ENCODE data around the gene FOXD1. TPM values are rescaled to one million over a fixed set of nuclear protein-coding genes. Genes with fewer than 3 reads are reported as not detected.

The FOXD1 gene
- total RNA-seq, 4 donors from 2014 or later: not detected

DNA sequence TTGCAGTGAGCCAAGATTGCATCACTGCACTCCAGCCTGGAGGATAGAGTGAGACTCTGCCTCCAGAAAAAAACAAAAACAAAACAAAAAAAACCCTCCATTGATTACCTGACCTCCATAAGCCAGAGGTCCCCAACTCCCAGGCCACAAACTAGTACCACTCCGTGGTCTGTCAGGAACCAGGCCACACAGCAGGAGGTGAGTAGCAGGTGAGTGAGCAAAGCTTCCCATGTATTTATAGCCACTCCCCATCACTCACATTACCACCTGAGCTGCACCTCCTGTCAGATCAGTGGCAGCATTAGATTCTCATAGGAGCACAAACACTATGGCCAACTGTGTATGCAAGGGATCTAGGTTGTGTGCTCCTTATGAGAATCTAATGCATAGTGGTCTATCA is 35.9 kb upstream of the FOXD1 start:
- intact Hi-C loops (cut with DNase I; ENCODE audit: low total_unique reads): no loop called here
- Histone ChIP-seq H3K36me3 (no peaks in the 10 kb centered on the region), H3K4me3 (no peak overlapping the region), H3K4me1 (no peaks in the 10 kb centered on the region), H3K9me3 (no peaks in the 10 kb centered on the region), H3K27me3 (peaks cover 33% of the 10 kb centered on the region), H3K27ac (no peak overlapping the region)
- WGBS, 2 donors (ENCODE audit: low coverage in 1 of 2): 95% methylated on average over 1 of the region's 1 CpG; no CpG with 5 or more reads in 1 of the 2 donors
- TF ChIP-seq EP300 (IDR thresholded peaks at IDR 0.05; ENCODE audit: low read depth) (no peak), POLR2A (IDR thresholded peaks at IDR 0.05) (no peak), POLR2AphosphoS5 (IDR thresholded peaks at IDR 0.05) (no peak)
- TF ChIP-seq, protein P1, sequence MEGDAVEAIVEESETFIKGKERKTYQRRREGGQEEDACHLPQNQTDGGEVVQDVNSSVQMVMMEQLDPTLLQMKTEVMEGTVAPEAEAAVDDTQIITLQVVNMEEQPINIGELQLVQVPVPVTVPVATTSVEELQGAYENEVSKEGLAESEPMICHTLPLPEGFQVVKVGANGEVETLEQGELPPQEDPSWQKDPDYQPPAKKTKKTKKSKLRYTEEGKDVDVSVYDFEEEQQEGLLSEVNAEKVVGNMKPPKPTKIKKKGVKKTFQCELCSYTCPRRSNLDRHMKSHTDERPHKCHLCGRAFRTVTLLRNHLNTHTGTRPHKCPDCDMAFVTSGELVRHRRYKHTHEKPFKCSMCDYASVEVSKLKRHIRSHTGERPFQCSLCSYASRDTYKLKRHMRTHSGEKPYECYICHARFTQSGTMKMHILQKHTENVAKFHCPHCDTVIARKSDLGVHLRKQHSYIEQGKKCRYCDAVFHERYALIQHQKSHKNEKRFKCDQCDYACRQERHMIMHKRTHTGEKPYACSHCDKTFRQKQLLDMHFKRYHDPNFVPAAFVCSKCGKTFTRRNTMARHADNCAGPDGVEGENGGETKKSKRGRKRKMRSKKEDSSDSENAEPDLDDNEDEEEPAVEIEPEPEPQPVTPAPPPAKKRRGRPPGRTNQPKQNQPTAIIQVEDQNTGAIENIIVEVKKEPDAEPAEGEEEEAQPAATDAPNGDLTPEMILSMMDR (IDR thresholded peaks at IDR 0.05): no peak
- in situ Hi-C loops (cut with MboI; ENCODE audit: low pct_ligation_motif_present in 1 of 4, low pct_unique_long_range_greater_than_20kb in 1 of 4, low sequenced_read_pairs in 3 of 4): no loop called here
- DNase-seq: no peak

DNA sequence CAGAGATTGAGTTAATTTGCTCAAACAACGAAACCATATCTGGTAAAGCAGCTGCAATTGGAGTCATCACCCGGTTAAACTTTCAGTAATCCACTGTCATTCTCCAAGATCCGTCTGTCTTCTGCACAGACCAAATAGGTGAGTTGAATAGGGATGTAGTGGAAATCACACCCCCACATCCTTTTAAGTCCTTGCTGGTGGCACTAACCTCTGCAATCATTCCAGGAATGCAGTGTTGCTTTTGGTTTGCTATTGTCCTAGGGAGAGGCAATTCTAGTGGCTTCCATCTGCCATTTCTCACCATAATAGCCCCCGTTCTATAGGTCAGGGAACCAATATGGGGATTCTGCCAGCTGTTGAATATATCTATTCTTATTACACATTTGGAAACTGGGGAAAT is 35.1 kb upstream of the FOXD1 start:
- 88% methylated on average over 4 of the region's 4 CpGs; no CpG with 5 or more reads in 1 of the 2 donors for WGBS, 2 donors (ENCODE audit: low coverage in 1 of 2)
- Histone ChIP-seq H3K36me3 (no peaks in the 10 kb centered on the region), H3K27me3 (peaks cover 33% of the 10 kb centered on the region), H3K4me3 (no peak overlapping the region), H3K4me1 (no peaks in the 10 kb centered on the region), H3K27ac (no peak overlapping the region), H3K9me3 (no peaks in the 10 kb centered on the region)
- DNase-seq: no peak
- TF ChIP-seq POLR2AphosphoS5 (IDR thresholded peaks at IDR 0.05) (no peak), POLR2A (IDR thresholded peaks at IDR 0.05) (no peak), EP300 (IDR thresholded peaks at IDR 0.05; ENCODE audit: low read depth) (no peak)
- TF ChIP-seq, protein P1 (IDR thresholded peaks at IDR 0.05): no peak
- intact Hi-C loops (cut with DNase I; ENCODE audit: low total_unique reads) (no loop called here), in situ Hi-C loops (cut with MboI; ENCODE audit: low pct_ligation_motif_present in 1 of 4, low pct_unique_long_range_greater_than_20kb in 1 of 4, low sequenced_read_pairs in 3 of 4) (no loop called here)

DNA sequence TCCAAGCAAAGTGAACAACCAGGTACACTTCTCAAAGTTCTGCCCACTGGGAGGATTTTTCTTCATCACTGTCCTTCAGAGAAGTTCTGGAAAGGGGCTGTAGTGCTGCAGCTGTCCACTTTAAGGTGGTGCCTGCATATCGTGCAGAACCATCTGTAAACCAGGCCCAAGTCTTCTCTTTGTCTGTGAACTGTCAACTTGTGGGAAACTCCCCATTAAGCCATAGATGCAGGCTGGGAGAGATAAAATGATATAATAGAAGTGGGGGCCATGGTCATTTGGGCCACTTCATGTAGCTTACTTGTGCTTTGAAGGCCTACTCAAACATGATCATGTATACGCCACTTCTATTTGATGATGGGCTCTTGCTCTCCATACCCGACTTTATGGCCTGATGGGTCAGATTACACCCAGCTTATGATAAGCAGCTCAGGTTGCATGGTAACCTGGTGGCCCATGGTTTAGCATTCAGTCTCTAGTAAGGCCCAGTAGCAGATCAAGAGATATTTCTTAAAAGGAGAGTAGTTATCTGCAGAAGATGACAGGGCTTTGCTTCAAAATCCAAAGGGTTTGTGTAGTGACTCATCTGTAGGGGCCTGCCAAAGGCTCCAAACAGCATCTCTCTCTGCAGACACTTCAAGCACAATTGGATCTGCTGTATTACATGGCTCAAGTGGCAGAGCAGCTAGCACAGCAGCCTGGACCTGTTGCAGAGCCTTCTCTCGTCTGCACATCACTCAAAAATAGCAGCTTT is 34.0 kb upstream of the FOXD1 start:
- DNase-seq: no peak
- no peak overlapping the region for H3K4me3 ChIP-seq
- 85% methylated on average over 4 of the region's 4 CpGs; no CpG with 5 or more reads in 1 of the 2 donors for WGBS, 2 donors (ENCODE audit: low coverage in 1 of 2)

DNA sequence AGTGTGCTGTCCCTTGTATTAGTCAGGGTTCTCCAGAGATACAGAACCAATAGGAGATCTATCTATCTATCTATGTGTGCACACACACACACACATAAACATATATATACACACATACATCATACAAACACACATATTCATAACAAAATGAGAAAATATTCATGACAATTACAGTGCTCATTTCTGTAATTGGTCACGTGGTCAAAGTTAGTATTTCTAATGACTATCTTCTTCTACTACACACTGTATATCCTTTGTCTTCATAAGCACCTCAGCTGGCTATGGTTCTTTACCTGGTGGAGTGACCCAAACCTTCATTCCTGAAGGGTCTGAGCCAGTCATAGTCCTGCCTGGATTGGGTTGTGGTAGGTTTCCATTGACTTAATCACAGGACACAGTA is 31.9 kb upstream of the FOXD1 start:
- no peaks in the 10 kb centered on the region for H3K9me3 ChIP-seq
- no peaks in the 10 kb centered on the region for H3K4me1 ChIP-seq
- H3K27me3 ChIP-seq: peaks cover 17% of the 10 kb centered on the region
- TF ChIP-seq POLR2AphosphoS5 (IDR thresholded peaks at IDR 0.05) (no peak), POLR2A (IDR thresholded peaks at IDR 0.05) (no peak), EP300 (IDR thresholded peaks at IDR 0.05; ENCODE audit: low read depth) (no peak)
- TF ChIP-seq, protein P1 (IDR thresholded peaks at IDR 0.05): no peak
- WGBS, 2 donors (ENCODE audit: low coverage in 1 of 2): 81 to 100% methylated on average over 1 of the region's 1 CpG
- intact Hi-C loops (cut with DNase I; ENCODE audit: low total_unique reads) (no loop called here), in situ Hi-C loops (cut with MboI; ENCODE audit: low pct_ligation_motif_present in 1 of 4, low pct_unique_long_range_greater_than_20kb in 1 of 4, low sequenced_read_pairs in 3 of 4) (no loop called here)
- no peak overlapping the region for H3K4me3 ChIP-seq
- H3K36me3 ChIP-seq: no peaks in the 10 kb centered on the region
- no peak for DNase-seq
- H3K27ac ChIP-seq: no peak overlapping the region

More for the DNA sequence above, 34.0 kb upstream of the FOXD1 start:
- H3K27ac ChIP-seq: no peak overlapping the region
- TF ChIP-seq POLR2A (IDR thresholded peaks at IDR 0.05): no peak
- TF ChIP-seq, protein P1 (IDR thresholded peaks at IDR 0.05): no peak
- no peak for TF ChIP-seq POLR2AphosphoS5 (IDR thresholded peaks at IDR 0.05)
- no peak for TF ChIP-seq EP300 (IDR thresholded peaks at IDR 0.05; ENCODE audit: low read depth)
- no peaks in the 10 kb centered on the region for H3K4me1 ChIP-seq
- in situ Hi-C loops (cut with MboI; ENCODE audit: low pct_ligation_motif_present in 1 of 4, low pct_unique_long_range_greater_than_20kb in 1 of 4, low sequenced_read_pairs in 3 of 4): no loop called here
- H3K27me3 ChIP-seq: peaks cover 23% of the 10 kb centered on the region
- H3K36me3 ChIP-seq: no peaks in the 10 kb centered on the region
- intact Hi-C loops (cut with DNase I; ENCODE audit: low total_unique reads): no loop called here
- no peaks in the 10 kb centered on the region for H3K9me3 ChIP-seq
